22Rv1 (cell line): ENCODE data around the gene DFFB.

Experiments
- CTCF ChIP-seq: fragments of 450-650 bp; IDR thresholded peaks from 2 replicates; pipeline ENCODE4 v1.5.1; 2017; ENCODE audit warnings: mild to moderate bottlenecking
- ZFX ChIP-seq: fragments of 450-650 bp; IDR thresholded peaks from 2 replicates; pipeline ENCODE4 v1.6.1; 2017; ENCODE audit warnings: antibody characterized with exemption, borderline replicate concordance

- TF ChIP-seq CTCF (no peak), ZFX (no peak)
These were observed 45.4 kb downstream of the DFFB start for GRCh38 chr1:3902571-3903091.
